Measurements from ENCODE around the gene ANAPC2. TPM values are rescaled to one million over a fixed set of nuclear protein-coding genes. Genes with fewer than 3 reads are reported as not detected.

The ANAPC2 gene
- total RNA-seq, 1 experiment from 2014 or later = 17.6 TPM

GRCh38 chr9:137215196-137215986, 27.0 kb upstream of the ANAPC2 start:
- DNase-seq (ENCODE audit: low read depth) = no peak

- DNase-seq (ENCODE audit: low read depth) = no peak
These were observed 26.3 kb upstream of the ANAPC2 start for GRCh38 chr9:137214620-137215019.

GRCh38 chr9:137213160-137214060, 25.1 kb upstream of the ANAPC2 start:
- DNase-seq (ENCODE audit: low read depth) = no peak

GRCh38 chr9:137212520-137212919, 24.2 kb upstream of the ANAPC2 start:
- DNase-seq (ENCODE audit: low read depth) = no peak

- DNase-seq (ENCODE audit: low read depth) = no peak
These were observed 23.2 kb upstream of the ANAPC2 start for GRCh38 chr9:137211532-137211931.

GRCh38 chr9:137206602-137207001, 18.2 kb upstream of the ANAPC2 start:
- DNase-seq (ENCODE audit: low read depth) = no peak

- DNase-seq (ENCODE audit: low read depth) = peak; percentile 84
These were observed 17.0 kb upstream of the ANAPC2 start, which contains the start of the genes NDOR1 and TMEM203 for GRCh38 chr9:137205126-137206069. TSS of gene NDOR1 (plus strand) at chr9:137205700. CDS start at chr9:137205778, 78 bp downstream. TSS of gene TMEM203 (minus strand) at chr9:137205648. CDS start at chr9:137205414, 234 bp downstream.

GRCh38 chr9:137204731-137205125, 16.4 kb upstream of the ANAPC2 start:
- no peak for DNase-seq (ENCODE audit: low read depth)

- no peak for DNase-seq (ENCODE audit: low read depth)
These were observed 14.6 kb upstream of the ANAPC2 start for GRCh38 chr9:137202966-137203365.

GRCh38 chr9:137201205-137201868, 13.0 kb upstream of the ANAPC2 start:
- DNase-seq (ENCODE audit: low read depth) = no peak

GRCh38 chr9:137200311-137201204, 12.2 kb upstream of the ANAPC2 start, which contains the start of gene TPRN:
TSS of gene TPRN (minus strand) at chr9:137200741. CDS start at chr9:137200711, 30 bp downstream.
- DNase-seq (ENCODE audit: low read depth) = peak; percentile 99

GRCh38 chr9:137199411-137200121, 11.2 kb upstream of the ANAPC2 start:
- DNase-seq (ENCODE audit: low read depth) = no peak

GRCh38 chr9:137198902-137199283, 10.5 kb upstream of the ANAPC2 start:
- no peak for DNase-seq (ENCODE audit: low read depth)

- DNase-seq (ENCODE audit: low read depth) = peak; percentile 63
These were observed 9.9 kb upstream of the ANAPC2 start for GRCh38 chr9:137198051-137198901.

- DNase-seq (ENCODE audit: low read depth) = no peak
These were observed 7.3 kb upstream of the ANAPC2 start for GRCh38 chr9:137195525-137196220.

- DNase-seq (ENCODE audit: low read depth) = no peak
These were observed 6.5 kb upstream of the ANAPC2 start for GRCh38 chr9:137194909-137195308.

- DNase-seq (ENCODE audit: low read depth) = no peak
These were observed 6.0 kb upstream of the ANAPC2 start for GRCh38 chr9:137194388-137194787.

Measured in M059J (cell line).